Putamen (tissue), 1 donor: ENCODE results near the gene LGALS12.

Experiments
- DNase-seq: peaks from one replicate; pipeline ENCODE4 v3.0.0-alpha.2; 2016; ENCODE audit warnings: low spot score

LGALS12 gene

DNA sequence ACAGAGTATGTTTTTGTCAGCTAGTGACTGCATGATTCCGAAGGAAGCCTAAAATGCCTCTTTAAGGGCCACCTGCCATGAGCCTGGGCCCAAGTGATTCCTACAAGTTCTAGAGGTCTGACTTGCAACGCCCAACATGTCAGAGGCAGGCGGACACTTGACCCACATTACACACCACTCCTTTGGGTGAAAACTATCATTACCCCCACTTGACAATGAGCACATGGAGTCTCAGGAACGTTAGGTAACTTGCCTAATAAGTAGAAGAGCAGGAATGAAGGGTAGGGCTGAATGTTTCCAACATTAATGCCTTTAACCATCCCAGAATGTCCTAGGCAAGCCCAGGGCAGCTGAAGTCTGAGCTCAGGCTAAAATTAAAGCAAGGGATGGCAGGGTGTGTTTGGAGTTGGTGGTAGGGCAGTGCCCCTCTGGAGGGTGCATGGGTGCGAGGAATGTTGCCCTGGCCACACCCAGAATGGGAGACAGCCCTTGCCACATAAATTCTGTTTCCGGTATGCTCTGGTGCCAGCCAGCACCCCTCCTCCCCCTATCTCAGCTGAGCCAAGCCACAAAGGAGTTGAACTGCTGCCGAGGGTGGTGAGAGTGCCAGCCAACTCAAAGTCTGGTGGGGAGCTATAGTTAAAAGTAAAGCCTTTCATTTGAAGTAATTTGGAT lies 54.8 kb downstream of the LGALS12 start:
- DNase-seq = no peak

DNA sequence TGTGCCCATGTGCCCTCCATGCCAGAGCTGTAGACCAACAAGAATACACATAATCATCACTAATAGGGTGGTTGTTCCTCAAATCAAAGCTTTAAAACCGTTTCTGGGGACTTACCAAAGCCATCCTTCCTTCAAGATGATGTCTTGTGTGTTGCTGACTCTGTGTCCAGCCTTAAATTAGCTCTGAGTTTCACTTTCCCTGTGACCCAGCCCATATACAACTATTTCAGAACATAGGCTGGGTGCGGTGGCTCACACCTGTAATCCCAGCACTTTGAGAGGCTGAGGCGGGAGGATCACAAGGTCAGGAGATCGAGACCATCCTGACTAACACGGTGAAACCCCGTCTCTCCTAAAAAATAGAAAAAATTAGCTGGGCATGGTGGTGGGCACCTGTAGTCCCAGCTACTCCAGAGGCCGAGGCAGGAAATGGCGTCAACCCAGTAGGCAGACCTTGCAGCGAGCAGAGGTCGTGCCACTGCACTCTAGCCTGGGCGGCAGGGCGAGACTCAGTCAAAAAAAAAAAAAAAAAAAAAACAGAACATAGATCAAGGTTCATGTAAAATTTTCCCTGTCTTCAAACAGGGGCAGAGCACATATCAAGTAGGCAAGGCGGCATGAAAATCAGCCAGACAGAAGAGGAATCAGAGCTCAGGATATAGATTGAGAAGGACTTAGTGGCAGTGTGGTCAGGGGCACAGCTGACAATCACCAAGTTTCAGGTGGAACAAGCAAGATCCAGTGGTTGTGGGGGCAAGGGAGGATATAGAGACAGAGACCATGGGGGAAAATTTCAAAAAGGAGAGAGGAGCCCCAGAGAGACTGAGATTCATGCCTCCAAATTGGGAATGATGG lies 57.5 kb downstream of the LGALS12 start, which contains the start of gene PLAAT2:
PLAAT2 (minus strand) TSS at position 179 of the 855 bp plus-strand sequence; CDS start at position 124, 55 bp downstream.
- no peak for DNase-seq

DNA sequence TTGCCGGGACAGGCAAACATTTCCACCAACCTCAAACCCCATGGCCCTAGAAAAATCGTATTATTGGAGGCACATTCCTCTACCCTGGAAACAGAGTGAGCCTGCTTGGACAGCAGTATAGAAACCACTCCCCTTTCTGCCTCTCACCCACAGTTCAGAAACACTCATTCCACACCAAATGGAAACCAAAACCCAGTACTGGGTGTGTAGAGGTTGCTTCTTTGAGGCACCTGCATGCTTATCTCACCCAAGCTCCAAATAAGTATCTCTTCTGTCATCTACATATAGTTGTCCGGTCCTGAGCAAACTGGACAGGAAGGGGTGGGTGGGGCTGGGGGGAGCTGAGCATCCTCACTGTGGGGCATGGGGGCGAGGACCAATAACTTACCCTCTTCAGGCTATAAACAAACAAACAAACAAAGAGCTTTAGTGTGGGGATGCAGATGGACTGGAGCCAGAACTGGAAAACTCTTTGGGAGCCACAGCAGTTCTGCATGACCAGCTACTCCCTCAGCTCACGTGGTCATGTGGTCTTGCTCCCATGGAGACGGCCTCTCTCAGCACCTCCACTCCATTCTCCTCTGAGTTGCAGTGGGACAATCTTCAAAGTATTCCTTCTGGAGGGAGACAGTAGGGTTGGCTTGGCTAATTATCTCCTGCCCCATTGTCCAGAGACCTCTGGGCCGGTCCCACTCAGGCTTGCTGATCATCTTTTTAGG lies 58.3 kb downstream of the LGALS12 start:
- peak; percentile 42 for DNase-seq

DNA sequence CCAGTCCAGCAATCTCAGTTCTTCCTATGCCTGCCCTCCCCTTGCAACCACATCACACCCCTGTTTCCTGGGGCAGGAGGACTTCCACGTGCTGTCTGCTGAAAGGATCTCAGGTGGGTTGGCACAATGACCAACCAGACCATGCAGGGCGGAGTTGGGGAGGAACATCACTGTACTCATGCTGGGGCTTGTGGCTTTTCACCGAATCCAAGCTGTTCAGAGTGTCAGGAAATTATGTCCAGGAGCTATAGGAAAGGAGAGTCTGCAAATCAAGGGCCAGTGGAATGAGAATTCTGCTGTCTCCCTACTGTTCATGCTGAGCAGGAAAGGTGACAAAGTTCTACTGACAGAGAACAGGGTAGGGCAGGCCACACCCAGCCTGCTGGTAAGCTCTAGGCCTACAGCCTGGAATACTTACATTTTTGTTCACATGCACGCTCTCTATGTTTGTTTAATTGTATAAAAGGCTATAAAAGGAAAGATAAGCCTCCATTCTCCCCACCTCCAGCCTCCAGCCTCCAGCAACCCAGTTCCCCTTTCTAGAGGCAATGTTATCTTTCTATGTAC lies 59.0 kb downstream of the LGALS12 start:
- no peak for DNase-seq
